AG04449 (cell line): ENCODE data around the gene ABHD17C.

Source experiments
- CTCF ChIA-PET: fragments of 350-600 bp; formaldehyde crosslinking; extraction: SDS; loops from one replicate; lab custom pipeline; 2021; ENCODE audit warnings: antibody characterized with exemption; lab: Yijun Ruan, JAX
- POLR2A ChIA-PET: fragments of 400-600, 350-600 bp; formaldehyde crosslinking; extraction: SDS; loops from one replicate; lab custom pipeline; 2020; ENCODE audit warnings: antibody characterized with exemption, inconsistent platforms; lab: Yijun Ruan, JAX
- DNase-seq: peaks from one replicate; pipeline ENCODE4 v3.0.0-alpha.2; 2010; ENCODE audit warnings: low read depth, low spot score
- H3K4me3 ChIP-seq: 2 replicates; pipeline ENCODE4 v1.5.1; 2011; ENCODE audit warnings: low read depth, mild to moderate bottlenecking, control low read depth, low read length
- TF ChIP-seq, protein P1 (sequence below): IDR thresholded peaks from one replicate; pipeline ENCODE4 v1.5.1; 2011; ENCODE audit warnings: mild to moderate bottlenecking, moderate library complexity, low read length, control low read depth, inconsistent platforms; ENCODE audit not compliant: insufficient read depth; ENCODE audit errors: missing control alignments

Gene ABHD17C

DNA sequence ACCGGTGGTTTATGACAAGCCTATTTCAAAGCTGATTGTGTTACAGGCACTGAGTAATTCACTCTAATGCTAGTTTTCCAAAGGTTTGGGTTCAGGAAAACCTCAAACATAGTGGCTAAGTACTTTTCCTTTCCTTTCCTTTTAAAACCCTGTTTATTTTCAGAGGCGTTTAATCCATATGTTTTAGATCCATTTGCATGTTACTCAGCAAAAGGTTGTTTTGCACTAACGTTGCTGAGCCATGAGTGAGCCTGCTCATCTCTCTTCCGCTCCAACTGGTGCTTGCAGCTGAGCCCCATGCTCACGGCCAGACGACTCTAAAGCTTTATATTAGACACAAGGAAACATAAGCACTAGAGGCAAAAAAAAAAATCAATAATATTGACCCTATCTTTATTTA, 93.4 kb downstream of the ABHD17C start:
- TF ChIP-seq, protein P1, sequence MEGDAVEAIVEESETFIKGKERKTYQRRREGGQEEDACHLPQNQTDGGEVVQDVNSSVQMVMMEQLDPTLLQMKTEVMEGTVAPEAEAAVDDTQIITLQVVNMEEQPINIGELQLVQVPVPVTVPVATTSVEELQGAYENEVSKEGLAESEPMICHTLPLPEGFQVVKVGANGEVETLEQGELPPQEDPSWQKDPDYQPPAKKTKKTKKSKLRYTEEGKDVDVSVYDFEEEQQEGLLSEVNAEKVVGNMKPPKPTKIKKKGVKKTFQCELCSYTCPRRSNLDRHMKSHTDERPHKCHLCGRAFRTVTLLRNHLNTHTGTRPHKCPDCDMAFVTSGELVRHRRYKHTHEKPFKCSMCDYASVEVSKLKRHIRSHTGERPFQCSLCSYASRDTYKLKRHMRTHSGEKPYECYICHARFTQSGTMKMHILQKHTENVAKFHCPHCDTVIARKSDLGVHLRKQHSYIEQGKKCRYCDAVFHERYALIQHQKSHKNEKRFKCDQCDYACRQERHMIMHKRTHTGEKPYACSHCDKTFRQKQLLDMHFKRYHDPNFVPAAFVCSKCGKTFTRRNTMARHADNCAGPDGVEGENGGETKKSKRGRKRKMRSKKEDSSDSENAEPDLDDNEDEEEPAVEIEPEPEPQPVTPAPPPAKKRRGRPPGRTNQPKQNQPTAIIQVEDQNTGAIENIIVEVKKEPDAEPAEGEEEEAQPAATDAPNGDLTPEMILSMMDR: no peak
- no peak overlapping the region for H3K4me3 ChIP-seq
- ChIA-PET CTCF (interaction anchor here (0.8 to 8.2 kb wide), 8 partner anchors 10 to 477 kb away, joined by 3 to 69 read pairs (median 4); partner anchors contain the start of gene CEMIP), POLR2A (interaction anchor here (0.7 to 2.6 kb wide), 5 partner anchors 9 to 309 kb away, joined by 3 to 10 read pairs (median 3); partner anchors contain the start of gene CEMIP)
- peak; percentile 36 for DNase-seq

DNA sequence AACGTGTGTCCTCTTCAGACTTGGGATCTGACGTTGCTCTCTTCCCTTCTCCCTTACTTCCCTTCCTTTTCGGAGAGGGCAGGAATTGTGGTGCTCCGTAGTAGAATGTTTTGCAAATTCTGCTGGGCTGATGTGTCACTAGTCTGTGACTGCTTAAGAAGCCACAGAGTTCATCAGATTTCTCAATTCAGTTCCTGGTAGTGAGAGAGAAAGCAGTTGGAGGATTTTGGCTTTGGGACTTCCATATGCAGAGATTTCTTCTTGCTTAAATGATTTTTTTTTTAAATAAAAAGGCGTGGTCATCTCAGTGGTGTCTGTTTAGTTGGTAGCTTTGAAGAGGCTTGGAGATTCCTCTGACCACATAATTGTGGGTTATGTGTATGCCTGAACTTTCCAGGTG, 94.2 kb downstream of the ABHD17C start:
- no peak overlapping the region; the same call in 1 of the 2 replicates for H3K4me3 ChIP-seq
- ChIA-PET CTCF (interaction anchor here (1.6 to 8.2 kb wide), 3 partner anchors 10 to 181 kb away, joined by 3 to 69 read pairs (median 52); partner anchors contain the start of gene CEMIP), POLR2A (interaction anchor here (0.7 to 2.6 kb wide), 3 partner anchors 10 to 301 kb away, joined by 3 to 10 read pairs (median 4); partner anchors contain the start of gene CEMIP)
- TF ChIP-seq, protein P1: no peak
- no peak for DNase-seq

DNA sequence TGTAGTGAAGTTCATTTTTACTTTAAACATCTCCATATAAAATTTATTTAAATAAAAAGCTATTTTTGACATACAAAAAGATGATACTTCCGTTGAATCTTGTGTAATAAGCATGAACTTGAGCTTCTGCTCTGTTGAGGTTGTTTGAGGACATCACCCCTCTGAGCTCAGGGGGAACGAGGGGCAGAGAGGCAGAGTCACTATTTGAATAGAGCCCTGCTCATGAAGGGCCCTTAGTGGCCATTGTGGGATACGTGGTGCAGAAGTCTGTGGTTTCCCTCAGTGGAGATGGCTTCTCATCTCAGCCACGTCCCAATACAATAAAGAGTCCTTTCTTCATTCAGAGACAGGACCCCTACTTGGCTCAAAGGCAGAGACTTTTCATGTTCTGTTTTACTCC, 94.7 kb downstream of the ABHD17C start:
- CTCF ChIA-PET: interaction anchor here (1.5 to 8.2 kb wide), 3 partner anchors 12 to 223 kb away, joined by 3 to 69 read pairs (median 52); partner anchors contain the start of gene CEMIP
- no peak overlapping the region for H3K4me3 ChIP-seq
- no peak for DNase-seq
- POLR2A ChIA-PET: interaction anchor here (2.6 kb wide), 1 partner anchor 11 kb away, joined by 10 read pairs; the partner anchor contains the start of gene CEMIP
- TF ChIP-seq, protein P1: no peak

DNA sequence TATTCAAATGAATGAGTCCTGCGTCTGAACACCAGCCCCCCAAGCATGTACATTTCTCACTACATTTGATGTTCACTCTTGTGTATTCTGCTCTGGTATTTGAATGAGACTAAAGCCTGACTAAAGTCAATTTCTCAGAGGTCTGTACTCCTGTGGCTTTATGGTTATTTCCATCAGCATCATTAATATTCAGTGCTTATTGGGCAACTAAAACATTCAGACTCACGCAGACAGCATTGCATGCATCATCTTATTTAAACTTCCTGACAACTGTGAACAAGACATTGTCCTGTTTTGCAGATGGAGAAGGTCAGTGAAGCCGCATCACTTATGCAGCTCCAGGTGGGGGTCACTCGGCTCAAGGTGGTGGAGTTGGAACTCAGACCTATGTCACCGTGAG, 95.1 kb downstream of the ABHD17C start:
- POLR2A ChIA-PET: no interaction called here

DNA sequence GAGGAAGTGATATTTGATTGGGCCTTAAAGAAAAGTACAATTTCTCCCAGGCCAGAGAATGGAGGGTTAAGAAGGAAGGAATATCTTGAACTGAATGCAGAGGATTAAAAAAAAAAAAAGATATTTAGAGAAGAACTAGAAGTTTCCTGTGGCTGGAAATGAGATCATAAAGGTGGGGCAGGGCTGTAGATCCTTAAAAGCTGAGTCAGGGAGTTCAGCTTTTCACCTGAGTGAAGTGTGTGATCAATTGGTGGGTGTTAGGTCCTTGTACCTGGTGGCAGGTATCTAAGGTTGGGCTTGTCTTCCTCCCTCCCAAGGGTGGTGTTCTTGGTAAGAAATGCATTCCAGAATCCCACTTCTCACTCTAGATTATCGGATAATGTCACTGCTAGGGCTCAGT, 95.9 kb downstream of the ABHD17C start:
- DNase-seq: no peak
- no peak overlapping the region for H3K4me3 ChIP-seq
- ChIA-PET POLR2A (no interaction called here), CTCF (interaction anchor here (1.5 to 8.2 kb wide), 2 partner anchors 13 to 224 kb away, joined by 3 to 69 read pairs; partner anchors contain the start of gene CEMIP)
- TF ChIP-seq, protein P1: no peak

More for the DNA sequence above, 95.1 kb downstream of the ABHD17C start:
- CTCF ChIA-PET: interaction anchor here (1.5 to 8.2 kb wide), 3 partner anchors 12 to 223 kb away, joined by 3 to 69 read pairs (median 52); partner anchors contain the start of gene CEMIP
- no peak for DNase-seq
- TF ChIP-seq, protein P1: no peak
- no peak overlapping the region for H3K4me3 ChIP-seq

DNA sequence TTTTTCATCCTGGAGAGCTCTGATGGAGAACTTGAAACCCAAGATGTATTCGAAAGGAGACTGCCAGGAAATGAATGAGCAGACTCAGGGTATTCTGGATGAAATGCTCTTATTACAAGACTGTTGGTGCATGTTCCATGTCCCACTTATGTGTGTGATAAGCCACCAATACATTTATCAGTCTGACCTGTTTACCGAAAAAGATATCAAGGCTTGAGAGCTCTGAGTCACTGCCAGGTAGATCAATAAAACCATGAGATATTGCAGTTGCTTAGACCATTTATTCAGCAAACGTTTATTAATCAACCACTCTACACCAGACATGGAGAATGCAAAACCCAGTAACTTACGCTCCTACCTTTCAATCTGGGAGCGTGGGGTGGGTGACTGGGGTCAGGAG, 101.3 kb downstream of the ABHD17C start:
- ChIA-PET CTCF (interaction anchor here (0.7 to 2.4 kb wide), 3 partner anchors 11 to 340 kb away, joined by 3 to 6 read pairs (median 3); no protein-coding TSS in a partner anchor), POLR2A (no interaction called here)
- H3K4me3 ChIP-seq: no peak overlapping the region
- DNase-seq: no peak
- TF ChIP-seq, protein P1: no peak
